Endodermal cell (in vitro differentiated cells): ENCODE data around the gene YWHAE. TPM values are rescaled to one million over a fixed set of nuclear protein-coding genes. Genes with fewer than 3 reads are reported as not detected.

Experiments
- DNase-seq: peaks from one replicate; pipeline ENCODE4 v3.0.0-alpha.2; 2017
- H3K27ac ChIP-seq: 2 replicates; pipeline ENCODE4 v1.5.1; 2013; ENCODE audit warnings: mild to moderate bottlenecking, low read depth, low read length, moderate library complexity
- H3K27me3 ChIP-seq: 2 replicates; pipeline ENCODE4 v1.6.1; 2013; ENCODE audit warnings: mild to moderate bottlenecking, low read length, moderate library complexity; ENCODE audit not compliant: insufficient read depth, control insufficient read depth, poor library complexity, severe bottlenecking
- H3K36me3 ChIP-seq: 2 replicates; pipeline ENCODE4 v1.7.0; 2013; ENCODE audit warnings: mild to moderate bottlenecking, low read length, moderate library complexity; ENCODE audit not compliant: control insufficient read depth, insufficient read depth
- H3K4me1 ChIP-seq: one replicate; pipeline ENCODE4 v1.7.0; 2013; ENCODE audit warnings: low read length; ENCODE audit not compliant: control insufficient read depth, insufficient read depth
- H3K4me3 ChIP-seq: 2 replicates; pipeline ENCODE4 v1.5.1; 2013; ENCODE audit warnings: mild to moderate bottlenecking, low read length, moderate library complexity
- H3K9ac ChIP-seq: 2 replicates; pipeline ENCODE4 v1.6.1; 2013; ENCODE audit warnings: mild to moderate bottlenecking, low read length, moderate library complexity; ENCODE audit not compliant: poor library complexity, severe bottlenecking; ENCODE audit errors: extremely low read depth
- H3K9me3 ChIP-seq: 2 replicates; pipeline ENCODE4 v1.6.1; 2013; ENCODE audit warnings: mild to moderate bottlenecking, low read length, moderate library complexity; ENCODE audit not compliant: control insufficient read depth
- H3K27ac Mint-ChIP-seq: 2 replicates; pipeline ENCODE4 v1.8.0; 2020; ENCODE audit warnings: mixed read lengths
- H3K27me3 Mint-ChIP-seq: 2 replicates; pipeline ENCODE4 v1.8.0; 2021; ENCODE audit warnings: mild to moderate bottlenecking, mixed read lengths; ENCODE audit not compliant: insufficient read depth
- H3K36me3 Mint-ChIP-seq: 2 replicates; pipeline ENCODE4 v1.8.0; 2020; ENCODE audit warnings: low read depth, mixed read lengths
- H3K4me1 Mint-ChIP-seq: 2 replicates; pipeline ENCODE4 v1.8.0; 2020; ENCODE audit warnings: mixed read lengths
- H3K4me3 Mint-ChIP-seq: 2 replicates; pipeline ENCODE4 v1.8.0; 2020; ENCODE audit warnings: mild to moderate bottlenecking, moderate library complexity, mixed read lengths
- H3K9me3 Mint-ChIP-seq: 2 replicates; pipeline ENCODE4 v1.8.0; 2020; ENCODE audit warnings: mild to moderate bottlenecking, mixed read lengths
- WGBS, 2 experiments: methylation state at CpG; one replicate each; pipeline versions ENCODE4 v1.1.5 to v1.1.7; 2013; ENCODE audit warnings: missing lambda C conversion rate in 2 of 2, mixed read lengths in 1 of 2; ENCODE audit not compliant: insufficient coverage in 1 of 2, insufficient read length in 1 of 2; 5-methylcytosine and 5-hydroxymethylcytosine counted together
- total RNA-seq, 2 donors: library from RNA; stranded (reverse); fragmentation: NEBNext Ultra II Directional in 1 of 2; extraction: Animal tissue kit (Norgen Biotek cat#: 25700) in 1 of 2; gene quantifications; 2 replicates in 1 of 2; 3 replicates in 1 of 2; pipeline ENCODE4 v1.2.1, GENCODE V29; 2021
- TF ChIP-seq, protein P1 (sequence below): fragments of 200-600 bp; sonication (generic); conservative IDR thresholded peaks from 2 replicates; pipeline ENCODE4 v1.5.0; 2021; ENCODE audit warnings: antibody characterized with exemption, mild to moderate bottlenecking

Gene YWHAE
- total RNA-seq, 2 donors from 2014 or later: 1,225 to 1,349 TPM

DNA sequence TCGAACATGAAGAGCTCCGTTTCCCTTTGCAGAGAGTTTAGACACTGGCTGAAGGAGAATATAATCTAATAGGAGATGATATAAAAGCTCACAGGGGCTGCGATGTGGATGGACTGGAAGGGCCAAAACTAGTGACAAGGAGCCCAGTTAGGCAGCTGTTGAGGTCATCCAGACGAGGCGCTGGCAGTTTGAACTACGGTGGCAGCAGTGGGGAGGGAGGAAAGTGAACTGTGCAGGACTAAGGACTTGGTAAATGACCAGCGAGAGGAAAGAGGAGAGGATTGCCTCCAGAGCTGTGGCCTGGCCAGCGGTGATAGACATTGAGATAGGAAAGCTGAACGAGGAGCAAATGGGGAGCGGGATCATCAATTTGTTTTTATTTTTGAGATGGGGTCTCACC, 14.6 kb upstream of the YWHAE start:
- Histone ChIP-seq H3K9me3 (peaks cover 3% of the 10 kb centered on the region), H3K4me1 (no peaks in the 10 kb centered on the region), H3K27me3 (no peaks in the 10 kb centered on the region), H3K36me3 (peaks cover 10% of the 10 kb centered on the region), H3K9ac (no peak overlapping the region), H3K4me3 (no peak overlapping the region), H3K27ac (no peak overlapping the region)
- Mint-ChIP-seq H3K27me3 (no peaks in the 10 kb centered on the region), H3K9me3 (peaks cover 9% of the 10 kb centered on the region), H3K27ac (peak overlapping the region; percentile 36), H3K4me3 (no peak overlapping the region), H3K36me3 (peaks cover 9% of the 10 kb centered on the region), H3K4me1 (peaks cover 5% of the 10 kb centered on the region)
- 89 to 91% methylated on average over 10 of the region's 10 CpGs for WGBS, 2 experiments
- no peak for DNase-seq
- TF ChIP-seq, protein P1, sequence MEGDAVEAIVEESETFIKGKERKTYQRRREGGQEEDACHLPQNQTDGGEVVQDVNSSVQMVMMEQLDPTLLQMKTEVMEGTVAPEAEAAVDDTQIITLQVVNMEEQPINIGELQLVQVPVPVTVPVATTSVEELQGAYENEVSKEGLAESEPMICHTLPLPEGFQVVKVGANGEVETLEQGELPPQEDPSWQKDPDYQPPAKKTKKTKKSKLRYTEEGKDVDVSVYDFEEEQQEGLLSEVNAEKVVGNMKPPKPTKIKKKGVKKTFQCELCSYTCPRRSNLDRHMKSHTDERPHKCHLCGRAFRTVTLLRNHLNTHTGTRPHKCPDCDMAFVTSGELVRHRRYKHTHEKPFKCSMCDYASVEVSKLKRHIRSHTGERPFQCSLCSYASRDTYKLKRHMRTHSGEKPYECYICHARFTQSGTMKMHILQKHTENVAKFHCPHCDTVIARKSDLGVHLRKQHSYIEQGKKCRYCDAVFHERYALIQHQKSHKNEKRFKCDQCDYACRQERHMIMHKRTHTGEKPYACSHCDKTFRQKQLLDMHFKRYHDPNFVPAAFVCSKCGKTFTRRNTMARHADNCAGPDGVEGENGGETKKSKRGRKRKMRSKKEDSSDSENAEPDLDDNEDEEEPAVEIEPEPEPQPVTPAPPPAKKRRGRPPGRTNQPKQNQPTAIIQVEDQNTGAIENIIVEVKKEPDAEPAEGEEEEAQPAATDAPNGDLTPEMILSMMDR: no peak

- WGBS, 2 experiments: 82 to 86% methylated on average over 8 to 9 of the region's 9 CpGs
- H3K9me3 ChIP-seq: peaks cover 3% of the 10 kb centered on the region
- no peak for DNase-seq
- H3K27ac ChIP-seq: no peak overlapping the region
- H3K4me1 ChIP-seq: no peaks in the 10 kb centered on the region
- H3K36me3 ChIP-seq: peaks cover 10% of the 10 kb centered on the region
- TF ChIP-seq, protein P1: no peak
- peaks cover 5% of the 10 kb centered on the region for H3K4me1 Mint-ChIP-seq
- no peaks in the 10 kb centered on the region for H3K27me3 ChIP-seq
- no peak overlapping the region for H3K4me3 Mint-ChIP-seq
- H3K36me3 Mint-ChIP-seq: peaks cover 9% of the 10 kb centered on the region
- H3K27ac Mint-ChIP-seq: peak overlapping the region; percentile 36
- no peak overlapping the region for H3K9ac ChIP-seq
- peaks cover 9% of the 10 kb centered on the region for H3K9me3 Mint-ChIP-seq
- H3K27me3 Mint-ChIP-seq: no peaks in the 10 kb centered on the region
- no peak overlapping the region for H3K4me3 ChIP-seq
Observed at GRCh38 chr17:1414001-1414574, 14.1 kb upstream of the YWHAE start.

DNA sequence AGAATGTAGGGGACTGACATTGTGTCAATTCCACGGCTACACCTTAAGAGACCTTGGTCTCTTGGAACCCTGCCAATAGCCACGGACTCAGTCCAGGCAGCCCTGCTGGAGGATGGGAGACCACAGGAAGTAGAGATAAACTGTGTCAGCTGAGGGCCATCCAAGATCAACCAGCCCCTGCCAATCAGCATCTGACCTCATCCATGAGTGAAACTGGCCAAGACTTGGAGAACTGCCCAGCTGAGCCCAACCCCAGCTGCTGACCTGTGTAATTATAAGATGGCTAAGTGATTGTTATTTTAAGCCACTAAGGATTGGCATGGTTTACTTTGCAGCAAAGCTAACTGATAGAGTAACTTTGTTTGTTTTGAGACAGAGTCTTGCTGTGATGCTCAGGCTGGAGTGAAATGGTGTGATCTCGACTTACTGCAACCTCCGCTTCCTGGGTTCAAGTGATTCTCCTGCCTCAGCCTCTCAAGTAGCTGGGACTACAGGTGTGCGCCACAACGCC, 13.3 kb upstream of the YWHAE start:
- peaks cover 3% of the 10 kb centered on the region for H3K9me3 ChIP-seq
- no peak for DNase-seq
- peaks cover 7% of the 10 kb centered on the region for H3K36me3 ChIP-seq
- TF ChIP-seq, protein P1: no peak
- peaks cover 9% of the 10 kb centered on the region for H3K9me3 Mint-ChIP-seq
- no peaks in the 10 kb centered on the region for H3K27me3 Mint-ChIP-seq
- H3K27ac ChIP-seq: no peak overlapping the region
- no peak overlapping the region for H3K4me3 ChIP-seq
- H3K4me1 Mint-ChIP-seq: peaks cover 5% of the 10 kb centered on the region
- H3K4me3 Mint-ChIP-seq: no peak overlapping the region
- WGBS, 2 experiments: 88 to 100% methylated on average over 2 to 6 of the region's 6 CpGs
- H3K27me3 ChIP-seq: no peaks in the 10 kb centered on the region
- no peak overlapping the region for H3K27ac Mint-ChIP-seq
- peaks cover 9% of the 10 kb centered on the region for H3K36me3 Mint-ChIP-seq
- no peak overlapping the region for H3K9ac ChIP-seq
- no peaks in the 10 kb centered on the region for H3K4me1 ChIP-seq
